GM19324 (cell line): ENCODE data around the gene SPACA9.
A peak's percentile ranks its signal among the peaks of the same experiment; 100 is the strongest.

Source experiments
- ATAC-seq: cut with Tn5 transposase; IDR thresholded peaks from one replicate; pipeline ENCODE4 v1.9.1; 2021; ENCODE audit warnings: mild to moderate bottlenecking, moderate library complexity; ENCODE audit not compliant: unreplicated experiment, low FRiP score

Gene SPACA9

GRCh38 chr9:132862533-132862932 lies 16.2 kb upstream of the SPACA9 start:
- ATAC-seq: no peak

- ATAC-seq: no peak
These were observed 15.6 kb upstream of the SPACA9 start for GRCh38 chr9:132863096-132863495.

GRCh38 chr9:132864277-132864676 lies 14.4 kb upstream of the SPACA9 start:
- ATAC-seq: no peak

GRCh38 chr9:132864691-132865090 lies 14.0 kb upstream of the SPACA9 start:
- no peak for ATAC-seq

- ATAC-seq: no peak
These were observed 11.8 kb upstream of the SPACA9 start for GRCh38 chr9:132866898-132867297.

- ATAC-seq: no peak
These were observed 9.4 kb upstream of the SPACA9 start for GRCh38 chr9:132869266-132869665.

- ATAC-seq: no peak
These were observed 5.3 kb upstream of the SPACA9 start for GRCh38 chr9:132873403-132873802.

GRCh38 chr9:132875159-132875558 lies 3.5 kb upstream of the SPACA9 start:
- ATAC-seq: no peak

- no peak for ATAC-seq
These were observed 1.8 kb upstream of the SPACA9 start for GRCh38 chr9:132876849-132877248.

GRCh38 chr9:132877458-132877823 lies 1.3 kb upstream of the SPACA9 start:
- no peak for ATAC-seq

GRCh38 chr9:132877824-132878694 lies 639 bp upstream of the SPACA9 start, which contains the start of gene AK8:
AK8 (minus strand) TSS chr9:132878284; CDS start chr9:132878255, 29 bp downstream.
- ATAC-seq: peak; percentile 77

GRCh38 chr9:132879457-132880323 lies 992 bp downstream of the SPACA9 start:
- no peak for ATAC-seq

GRCh38 chr9:132880324-132880661 lies 1.6 kb downstream of the SPACA9 start:
- no peak for ATAC-seq

- ATAC-seq: no peak
These were observed 3.1 kb downstream of the SPACA9 start for GRCh38 chr9:132881826-132882225.

GRCh38 chr9:132882616-132883015 lies 3.9 kb downstream of the SPACA9 start:
- no peak for ATAC-seq

- no peak for ATAC-seq
These were observed 4.9 kb downstream of the SPACA9 start for GRCh38 chr9:132883349-132884294.

- ATAC-seq: no peak
These were observed 7.1 kb downstream of the SPACA9 start for GRCh38 chr9:132885720-132886333.

GRCh38 chr9:132886334-132886725 lies 7.6 kb downstream of the SPACA9 start:
- ATAC-seq: no peak

GRCh38 chr9:132887181-132888120 lies 8.8 kb downstream of the SPACA9 start:
- no peak for ATAC-seq
